SH-SY5Y (cell line): Measurements from ENCODE around the gene SMYD3.

Experiments used
- GATA2 ChIP-seq: IDR thresholded peaks from 2 replicates; pipeline ENCODE4 v1.6.1; 2011; ENCODE audit warnings: mild to moderate bottlenecking, low read depth, low read length
- GATA3 ChIP-seq: IDR thresholded peaks from 2 replicates; pipeline ENCODE4 v1.6.1; 2011; ENCODE audit warnings: low read depth, mild to moderate bottlenecking, low read length, moderate library complexity

DNA sequence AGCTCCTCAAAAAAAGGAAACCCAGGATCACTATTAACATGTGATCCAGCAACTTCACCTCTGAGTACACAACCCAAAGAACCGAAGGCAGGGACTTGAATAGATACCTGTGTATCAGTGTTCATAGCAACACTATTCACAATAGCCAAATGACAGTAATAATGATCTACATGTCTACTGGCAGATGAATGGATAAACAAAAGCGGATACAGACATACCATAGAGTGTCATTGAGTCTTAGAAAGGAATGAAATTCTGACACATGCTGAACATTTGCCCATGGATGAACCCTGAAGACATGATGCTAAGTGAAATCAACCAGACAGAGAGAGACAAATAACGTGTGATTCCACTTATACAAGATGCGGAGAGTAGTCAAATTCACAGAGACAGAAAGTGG, 788.1 kb downstream of the SMYD3 start:
- TF ChIP-seq GATA2 = no peak
- no peak for TF ChIP-seq GATA3
